ENCODE data around the gene AGBL3. TPM values are rescaled to one million over a fixed set of nuclear protein-coding genes. Genes with fewer than 3 reads are reported as not detected.

Gene AGBL3
- total and polyA plus RNA-seq, 9 of the 15 experiments (the other 6 are each of a cell fraction or from before 2014, with no cell fraction given) = 0.54 to 2.9 (median 1.7) TPM

GRCh38 chr7:135160098-135160857 lies 174.0 kb downstream of the AGBL3 start (continued):
- TF ChIP-seq HBP1 (CRISPR knock-in tag; IDR thresholded peaks at IDR 0.05) (peak; percentile 38; the same call in 1 of the 2 replicates), BCOR (IDR thresholded peaks at IDR 0.05) (no peak), RREB1 (CRISPR knock-in tag; IDR thresholded peaks at IDR 0.05) (no peak), SRSF7 (optimal IDR thresholded peaks at IDR 0.05; ENCODE audit: low read depth, low read length) (no peak), KAT8 (IDR thresholded peaks at IDR 0.05; ENCODE audit: low read depth) (no peak), ZNF12 (CRISPR knock-in tag; IDR thresholded peaks at IDR 0.05) (no peak), CBFA2T3 (IDR thresholded peaks at IDR 0.05) (peak; percentile 82), KHSRP (IDR thresholded peaks at IDR 0.05) (no peak), FOXJ2 (tag; IDR thresholded peaks at IDR 0.05) (peak; percentile 81; the same call in 1 of the 2 replicates), FOXA3 (CRISPR knock-in tag; conservative IDR thresholded peaks at IDR 0.05 in 1 of 2, IDR thresholded peaks at IDR 0.05 in 1 of 2) (0 out of 4 replicates have a peak, but pooled peaks of 1 of the 2 experiments have one; percentile 23), ELF1 (tag; IDR thresholded peaks at IDR 0.05) (peak; percentile 64), RFX7 (CRISPR knock-in tag; IDR thresholded peaks at IDR 0.05) (no peak), HDAC8 (tag; IDR thresholded peaks at IDR 0.05) (no peak), SMARCC2 (IDR thresholded peaks at IDR 0.05; ENCODE audit: low read depth) (peak; percentile 90)
- TF ChIP-seq, protein P1, sequence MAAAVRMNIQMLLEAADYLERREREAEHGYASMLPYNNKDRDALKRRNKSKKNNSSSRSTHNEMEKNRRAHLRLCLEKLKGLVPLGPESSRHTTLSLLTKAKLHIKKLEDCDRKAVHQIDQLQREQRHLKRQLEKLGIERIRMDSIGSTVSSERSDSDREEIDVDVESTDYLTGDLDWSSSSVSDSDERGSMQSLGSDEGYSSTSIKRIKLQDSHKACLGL (CRISPR knock-in tag; IDR thresholded peaks at IDR 0.05; ENCODE audit: borderline replicate concordance, poor library complexity, severe bottlenecking) = no peak
- TF ChIP-seq, protein P2, sequence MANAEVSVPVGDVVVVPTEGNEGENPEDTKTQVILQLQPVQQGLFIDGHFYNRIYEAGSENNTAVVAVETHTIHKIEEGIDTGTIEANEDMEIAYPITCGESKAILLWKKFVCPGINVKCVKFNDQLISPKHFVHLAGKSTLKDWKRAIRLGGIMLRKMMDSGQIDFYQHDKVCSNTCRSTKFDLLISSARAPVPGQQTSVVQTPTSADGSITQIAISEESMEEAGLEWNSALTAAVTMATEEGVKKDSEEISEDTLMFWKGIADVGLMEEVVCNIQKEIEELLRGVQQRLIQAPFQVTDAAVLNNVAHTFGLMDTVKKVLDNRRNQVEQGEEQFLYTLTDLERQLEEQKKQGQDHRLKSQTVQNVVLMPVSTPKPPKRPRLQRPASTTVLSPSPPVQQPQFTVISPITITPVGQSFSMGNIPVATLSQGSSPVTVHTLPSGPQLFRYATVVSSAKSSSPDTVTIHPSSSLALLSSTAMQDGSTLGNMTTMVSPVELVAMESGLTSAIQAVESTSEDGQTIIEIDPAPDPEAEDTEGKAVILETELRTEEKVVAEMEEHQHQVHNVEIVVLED (CRISPR knock-in tag; IDR thresholded peaks at IDR 0.05) = peak; percentile 42; the same call in 1 of the 2 replicates
- TF ChIP-seq, protein P3, sequence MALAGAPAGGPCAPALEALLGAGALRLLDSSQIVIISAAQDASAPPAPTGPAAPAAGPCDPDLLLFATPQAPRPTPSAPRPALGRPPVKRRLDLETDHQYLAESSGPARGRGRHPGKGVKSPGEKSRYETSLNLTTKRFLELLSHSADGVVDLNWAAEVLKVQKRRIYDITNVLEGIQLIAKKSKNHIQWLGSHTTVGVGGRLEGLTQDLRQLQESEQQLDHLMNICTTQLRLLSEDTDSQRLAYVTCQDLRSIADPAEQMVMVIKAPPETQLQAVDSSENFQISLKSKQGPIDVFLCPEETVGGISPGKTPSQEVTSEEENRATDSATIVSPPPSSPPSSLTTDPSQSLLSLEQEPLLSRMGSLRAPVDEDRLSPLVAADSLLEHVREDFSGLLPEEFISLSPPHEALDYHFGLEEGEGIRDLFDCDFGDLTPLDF (CRISPR knock-in tag; IDR thresholded peaks at IDR 0.05) = no peak
